Measurements from ENCODE around the gene TBX4. TPM values are rescaled to one million over a fixed set of nuclear protein-coding genes. Genes with fewer than 3 reads are reported as not detected.

TBX4 gene
- total and polyA plus RNA-seq, 2 of the 13 experiments (the other 11 are each of a cell fraction or from before 2014, with no cell fraction given) = 0.11 to 1.1 TPM

DNA sequence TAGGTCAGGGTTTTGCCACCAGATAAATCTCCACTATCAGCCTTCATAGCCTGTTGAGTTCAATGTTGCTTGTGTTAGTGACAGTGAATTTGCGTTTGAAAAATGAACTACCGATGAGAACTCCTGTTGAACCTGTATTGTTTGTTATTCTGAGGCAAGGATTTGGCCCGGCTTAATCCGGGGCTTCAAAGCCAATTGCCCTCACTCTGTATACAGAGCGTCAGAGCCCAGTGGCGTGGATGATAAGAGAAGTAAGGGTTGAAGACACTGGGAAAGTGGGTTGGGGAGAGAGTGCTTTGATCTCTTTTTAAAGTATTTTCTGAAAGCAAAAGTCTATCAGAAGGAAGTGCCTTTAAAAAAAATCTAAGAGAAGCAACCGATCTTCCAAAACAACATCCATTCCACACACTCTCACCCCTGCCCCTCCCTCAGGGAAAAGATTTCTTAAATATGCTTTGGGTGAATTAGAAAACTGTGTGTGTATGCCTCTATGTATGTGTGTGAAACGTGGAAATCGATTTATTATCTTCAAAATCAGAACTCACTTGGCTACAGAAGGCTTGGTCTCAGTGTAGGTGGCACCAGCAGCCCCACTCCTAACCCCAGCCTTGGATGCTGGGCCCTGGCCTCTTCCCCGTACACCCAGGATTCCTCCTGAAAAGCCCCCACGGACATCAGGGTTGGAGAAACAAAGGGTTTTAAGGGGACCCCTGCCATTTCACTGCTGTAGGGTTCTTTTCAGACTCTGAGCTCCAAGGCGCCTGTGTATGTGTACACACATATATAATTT, 8.8 kb downstream of the TBX4 start (continued):
- TF ChIP-seq, protein P1, sequence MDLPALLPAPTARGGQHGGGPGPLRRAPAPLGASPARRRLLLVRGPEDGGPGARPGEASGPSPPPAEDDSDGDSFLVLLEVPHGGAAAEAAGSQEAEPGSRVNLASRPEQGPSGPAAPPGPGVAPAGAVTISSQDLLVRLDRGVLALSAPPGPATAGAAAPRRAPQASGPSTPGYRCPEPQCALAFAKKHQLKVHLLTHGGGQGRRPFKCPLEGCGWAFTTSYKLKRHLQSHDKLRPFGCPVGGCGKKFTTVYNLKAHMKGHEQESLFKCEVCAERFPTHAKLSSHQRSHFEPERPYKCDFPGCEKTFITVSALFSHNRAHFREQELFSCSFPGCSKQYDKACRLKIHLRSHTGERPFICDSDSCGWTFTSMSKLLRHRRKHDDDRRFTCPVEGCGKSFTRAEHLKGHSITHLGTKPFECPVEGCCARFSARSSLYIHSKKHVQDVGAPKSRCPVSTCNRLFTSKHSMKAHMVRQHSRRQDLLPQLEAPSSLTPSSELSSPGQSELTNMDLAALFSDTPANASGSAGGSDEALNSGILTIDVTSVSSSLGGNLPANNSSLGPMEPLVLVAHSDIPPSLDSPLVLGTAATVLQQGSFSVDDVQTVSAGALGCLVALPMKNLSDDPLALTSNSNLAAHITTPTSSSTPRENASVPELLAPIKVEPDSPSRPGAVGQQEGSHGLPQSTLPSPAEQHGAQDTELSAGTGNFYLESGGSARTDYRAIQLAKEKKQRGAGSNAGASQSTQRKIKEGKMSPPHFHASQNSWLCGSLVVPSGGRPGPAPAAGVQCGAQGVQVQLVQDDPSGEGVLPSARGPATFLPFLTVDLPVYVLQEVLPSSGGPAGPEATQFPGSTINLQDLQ (CRISPR knock-in tag; IDR thresholded peaks at IDR 0.05) = no peak
- TF ChIP-seq GPN1 (CRISPR knock-in tag; IDR thresholded peaks at IDR 0.05; ENCODE audit: borderline replicate concordance) = no peak
- no peak for TF ChIP-seq KLF12 (CRISPR knock-in tag; IDR thresholded peaks at IDR 0.05; ENCODE audit: borderline replicate concordance)
- TF ChIP-seq, protein P2, sequence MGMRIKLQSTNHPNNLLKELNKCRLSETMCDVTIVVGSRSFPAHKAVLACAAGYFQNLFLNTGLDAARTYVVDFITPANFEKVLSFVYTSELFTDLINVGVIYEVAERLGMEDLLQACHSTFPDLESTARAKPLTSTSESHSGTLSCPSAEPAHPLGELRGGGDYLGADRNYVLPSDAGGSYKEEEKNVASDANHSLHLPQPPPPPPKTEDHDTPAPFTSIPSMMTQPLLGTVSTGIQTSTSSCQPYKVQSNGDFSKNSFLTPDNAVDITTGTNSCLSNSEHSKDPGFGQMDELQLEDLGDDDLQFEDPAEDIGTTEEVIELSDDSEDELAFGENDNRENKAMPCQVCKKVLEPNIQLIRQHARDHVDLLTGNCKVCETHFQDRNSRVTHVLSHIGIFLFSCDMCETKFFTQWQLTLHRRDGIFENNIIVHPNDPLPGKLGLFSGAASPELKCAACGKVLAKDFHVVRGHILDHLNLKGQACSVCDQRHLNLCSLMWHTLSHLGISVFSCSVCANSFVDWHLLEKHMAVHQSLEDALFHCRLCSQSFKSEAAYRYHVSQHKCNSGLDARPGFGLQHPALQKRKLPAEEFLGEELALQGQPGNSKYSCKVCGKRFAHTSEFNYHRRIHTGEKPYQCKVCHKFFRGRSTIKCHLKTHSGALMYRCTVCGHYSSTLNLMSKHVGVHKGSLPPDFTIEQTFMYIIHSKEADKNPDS (CRISPR knock-in tag; IDR thresholded peaks at IDR 0.05) = no peak
- TF ChIP-seq, protein P3, sequence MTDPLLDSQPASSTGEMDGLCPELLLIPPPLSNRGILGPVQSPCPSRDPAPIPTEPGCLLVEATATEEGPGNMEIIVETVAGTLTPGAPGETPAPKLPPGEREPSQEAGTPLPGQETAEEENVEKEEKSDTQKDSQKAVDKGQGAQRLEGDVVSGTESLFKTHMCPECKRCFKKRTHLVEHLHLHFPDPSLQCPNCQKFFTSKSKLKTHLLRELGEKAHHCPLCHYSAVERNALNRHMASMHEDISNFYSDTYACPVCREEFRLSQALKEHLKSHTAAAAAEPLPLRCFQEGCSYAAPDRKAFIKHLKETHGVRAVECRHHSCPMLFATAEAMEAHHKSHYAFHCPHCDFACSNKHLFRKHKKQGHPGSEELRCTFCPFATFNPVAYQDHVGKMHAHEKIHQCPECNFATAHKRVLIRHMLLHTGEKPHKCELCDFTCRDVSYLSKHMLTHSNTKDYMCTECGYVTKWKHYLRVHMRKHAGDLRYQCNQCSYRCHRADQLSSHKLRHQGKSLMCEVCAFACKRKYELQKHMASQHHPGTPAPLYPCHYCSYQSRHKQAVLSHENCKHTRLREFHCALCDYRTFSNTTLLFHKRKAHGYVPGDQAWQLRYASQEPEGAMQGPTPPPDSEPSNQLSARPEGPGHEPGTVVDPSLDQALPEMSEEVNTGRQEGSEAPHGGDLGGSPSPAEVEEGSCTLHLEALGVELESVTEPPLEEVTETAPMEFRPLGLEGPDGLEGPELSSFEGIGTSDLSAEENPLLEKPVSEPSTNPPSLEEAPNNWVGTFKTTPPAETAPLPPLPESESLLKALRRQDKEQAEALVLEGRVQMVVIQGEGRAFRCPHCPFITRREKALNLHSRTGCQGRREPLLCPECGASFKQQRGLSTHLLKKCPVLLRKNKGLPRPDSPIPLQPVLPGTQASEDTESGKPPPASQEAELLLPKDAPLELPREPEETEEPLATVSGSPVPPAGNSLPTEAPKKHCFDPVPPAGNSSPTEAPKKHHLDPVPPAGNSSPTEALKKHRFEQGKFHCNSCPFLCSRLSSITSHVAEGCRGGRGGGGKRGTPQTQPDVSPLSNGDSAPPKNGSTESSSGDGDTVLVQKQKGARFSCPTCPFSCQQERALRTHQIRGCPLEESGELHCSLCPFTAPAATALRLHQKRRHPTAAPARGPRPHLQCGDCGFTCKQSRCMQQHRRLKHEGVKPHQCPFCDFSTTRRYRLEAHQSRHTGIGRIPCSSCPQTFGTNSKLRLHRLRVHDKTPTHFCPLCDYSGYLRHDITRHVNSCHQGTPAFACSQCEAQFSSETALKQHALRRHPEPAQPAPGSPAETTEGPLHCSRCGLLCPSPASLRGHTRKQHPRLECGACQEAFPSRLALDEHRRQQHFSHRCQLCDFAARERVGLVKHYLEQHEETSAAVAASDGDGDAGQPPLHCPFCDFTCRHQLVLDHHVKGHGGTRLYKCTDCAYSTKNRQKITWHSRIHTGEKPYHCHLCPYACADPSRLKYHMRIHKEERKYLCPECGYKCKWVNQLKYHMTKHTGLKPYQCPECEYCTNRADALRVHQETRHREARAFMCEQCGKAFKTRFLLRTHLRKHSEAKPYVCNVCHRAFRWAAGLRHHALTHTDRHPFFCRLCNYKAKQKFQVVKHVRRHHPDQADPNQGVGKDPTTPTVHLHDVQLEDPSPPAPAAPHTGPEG (CRISPR knock-in tag; IDR thresholded peaks at IDR 0.05) = no peak
- no peak for TF ChIP-seq ZNF260 (CRISPR knock-in tag; IDR thresholded peaks at IDR 0.05; ENCODE audit: borderline replicate concordance, low read depth)
- TF ChIP-seq, protein P4, sequence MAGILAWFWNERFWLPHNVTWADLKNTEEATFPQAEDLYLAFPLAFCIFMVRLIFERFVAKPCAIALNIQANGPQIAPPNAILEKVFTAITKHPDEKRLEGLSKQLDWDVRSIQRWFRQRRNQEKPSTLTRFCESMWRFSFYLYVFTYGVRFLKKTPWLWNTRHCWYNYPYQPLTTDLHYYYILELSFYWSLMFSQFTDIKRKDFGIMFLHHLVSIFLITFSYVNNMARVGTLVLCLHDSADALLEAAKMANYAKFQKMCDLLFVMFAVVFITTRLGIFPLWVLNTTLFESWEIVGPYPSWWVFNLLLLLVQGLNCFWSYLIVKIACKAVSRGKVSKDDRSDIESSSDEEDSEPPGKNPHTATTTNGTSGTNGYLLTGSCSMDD (CRISPR knock-in tag; IDR thresholded peaks at IDR 0.05) = no peak
- no peak for TF ChIP-seq RELA (CRISPR knock-in tag; IDR thresholded peaks at IDR 0.05)
- TF ChIP-seq ZFY (CRISPR knock-in tag; IDR thresholded peaks at IDR 0.05) = peak; percentile 37; the same call in 1 of the 2 replicates
- no peak for TF ChIP-seq TEAD2 (CRISPR knock-in tag; IDR thresholded peaks at IDR 0.05)
- TF ChIP-seq, protein P5, sequence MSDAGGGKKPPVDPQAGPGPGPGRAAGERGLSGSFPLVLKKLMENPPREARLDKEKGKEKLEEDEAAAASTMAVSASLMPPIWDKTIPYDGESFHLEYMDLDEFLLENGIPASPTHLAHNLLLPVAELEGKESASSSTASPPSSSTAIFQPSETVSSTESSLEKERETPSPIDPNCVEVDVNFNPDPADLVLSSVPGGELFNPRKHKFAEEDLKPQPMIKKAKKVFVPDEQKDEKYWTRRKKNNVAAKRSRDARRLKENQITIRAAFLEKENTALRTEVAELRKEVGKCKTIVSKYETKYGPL (CRISPR knock-in tag; IDR thresholded peaks at IDR 0.05) = no peak
- no peak for TF ChIP-seq HOXA9 (CRISPR knock-in tag; IDR thresholded peaks at IDR 0.05; ENCODE audit: borderline replicate concordance)
- no peak for TF ChIP-seq ZNF225 (CRISPR knock-in tag; IDR thresholded peaks at IDR 0.05)
- TF ChIP-seq RXRB (CRISPR knock-in tag; IDR thresholded peaks at IDR 0.05; ENCODE audit: borderline replicate concordance) = peak; percentile 73
- TF ChIP-seq ZNF207 (IDR thresholded peaks at IDR 0.05; ENCODE audit: borderline replicate concordance) = no peak
- TF ChIP-seq ONECUT2 (CRISPR knock-in tag; IDR thresholded peaks at IDR 0.05) = peak; percentile 52
- no peak for TF ChIP-seq ZNF33B (CRISPR knock-in tag; IDR thresholded peaks at IDR 0.05)

Data from HepG2 (cell line).